ENCODE measurements around the gene C10orf90.

GRCh38 chr10:126569513-126570244 is 100.8 kb downstream of the C10orf90 start:
- no peak for TF ChIP-seq CTCF (IDR thresholded peaks at IDR 0.05; ENCODE audit: low read depth, low read length, poor library complexity, severe bottlenecking)
- TF ChIP-seq EZH2phosphoT487 (IDR thresholded peaks at IDR 0.05; ENCODE audit: borderline replicate concordance, low read length), result no peak

Measured in DOHH2 (cell line).